GM19023 (cell line): ENCODE data around the gene CASKIN1.
"Not testable (repeated sequence)": the region's sequence is repeated elsewhere in the genome, so short reads cannot be mapped to it uniquely, and the experiment has no call there.

ENCODE experiments used
- ATAC-seq: cut with Tn5 transposase; IDR thresholded peaks from one replicate; pipeline ENCODE4 v1.9.1; 2021; ENCODE audit warnings: mild to moderate bottlenecking, moderate library complexity; ENCODE audit not compliant: unreplicated experiment

The CASKIN1 gene, protein sequence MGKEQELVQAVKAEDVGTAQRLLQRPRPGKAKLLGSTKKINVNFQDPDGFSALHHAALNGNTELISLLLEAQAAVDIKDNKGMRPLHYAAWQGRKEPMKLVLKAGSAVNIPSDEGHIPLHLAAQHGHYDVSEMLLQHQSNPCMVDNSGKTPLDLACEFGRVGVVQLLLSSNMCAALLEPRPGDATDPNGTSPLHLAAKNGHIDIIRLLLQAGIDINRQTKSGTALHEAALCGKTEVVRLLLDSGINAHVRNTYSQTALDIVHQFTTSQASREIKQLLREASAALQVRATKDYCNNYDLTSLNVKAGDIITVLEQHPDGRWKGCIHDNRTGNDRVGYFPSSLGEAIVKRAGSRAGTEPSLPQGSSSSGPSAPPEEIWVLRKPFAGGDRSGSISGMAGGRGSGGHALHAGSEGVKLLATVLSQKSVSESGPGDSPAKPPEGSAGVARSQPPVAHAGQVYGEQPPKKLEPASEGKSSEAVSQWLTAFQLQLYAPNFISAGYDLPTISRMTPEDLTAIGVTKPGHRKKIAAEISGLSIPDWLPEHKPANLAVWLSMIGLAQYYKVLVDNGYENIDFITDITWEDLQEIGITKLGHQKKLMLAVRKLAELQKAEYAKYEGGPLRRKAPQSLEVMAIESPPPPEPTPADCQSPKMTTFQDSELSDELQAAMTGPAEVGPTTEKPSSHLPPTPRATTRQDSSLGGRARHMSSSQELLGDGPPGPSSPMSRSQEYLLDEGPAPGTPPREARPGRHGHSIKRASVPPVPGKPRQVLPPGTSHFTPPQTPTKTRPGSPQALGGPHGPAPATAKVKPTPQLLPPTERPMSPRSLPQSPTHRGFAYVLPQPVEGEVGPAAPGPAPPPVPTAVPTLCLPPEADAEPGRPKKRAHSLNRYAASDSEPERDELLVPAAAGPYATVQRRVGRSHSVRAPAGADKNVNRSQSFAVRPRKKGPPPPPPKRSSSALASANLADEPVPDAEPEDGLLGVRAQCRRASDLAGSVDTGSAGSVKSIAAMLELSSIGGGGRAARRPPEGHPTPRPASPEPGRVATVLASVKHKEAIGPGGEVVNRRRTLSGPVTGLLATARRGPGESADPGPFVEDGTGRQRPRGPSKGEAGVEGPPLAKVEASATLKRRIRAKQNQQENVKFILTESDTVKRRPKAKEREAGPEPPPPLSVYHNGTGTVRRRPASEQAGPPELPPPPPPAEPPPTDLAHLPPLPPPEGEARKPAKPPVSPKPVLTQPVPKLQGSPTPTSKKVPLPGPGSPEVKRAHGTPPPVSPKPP (N-terminal part only)

DNA sequence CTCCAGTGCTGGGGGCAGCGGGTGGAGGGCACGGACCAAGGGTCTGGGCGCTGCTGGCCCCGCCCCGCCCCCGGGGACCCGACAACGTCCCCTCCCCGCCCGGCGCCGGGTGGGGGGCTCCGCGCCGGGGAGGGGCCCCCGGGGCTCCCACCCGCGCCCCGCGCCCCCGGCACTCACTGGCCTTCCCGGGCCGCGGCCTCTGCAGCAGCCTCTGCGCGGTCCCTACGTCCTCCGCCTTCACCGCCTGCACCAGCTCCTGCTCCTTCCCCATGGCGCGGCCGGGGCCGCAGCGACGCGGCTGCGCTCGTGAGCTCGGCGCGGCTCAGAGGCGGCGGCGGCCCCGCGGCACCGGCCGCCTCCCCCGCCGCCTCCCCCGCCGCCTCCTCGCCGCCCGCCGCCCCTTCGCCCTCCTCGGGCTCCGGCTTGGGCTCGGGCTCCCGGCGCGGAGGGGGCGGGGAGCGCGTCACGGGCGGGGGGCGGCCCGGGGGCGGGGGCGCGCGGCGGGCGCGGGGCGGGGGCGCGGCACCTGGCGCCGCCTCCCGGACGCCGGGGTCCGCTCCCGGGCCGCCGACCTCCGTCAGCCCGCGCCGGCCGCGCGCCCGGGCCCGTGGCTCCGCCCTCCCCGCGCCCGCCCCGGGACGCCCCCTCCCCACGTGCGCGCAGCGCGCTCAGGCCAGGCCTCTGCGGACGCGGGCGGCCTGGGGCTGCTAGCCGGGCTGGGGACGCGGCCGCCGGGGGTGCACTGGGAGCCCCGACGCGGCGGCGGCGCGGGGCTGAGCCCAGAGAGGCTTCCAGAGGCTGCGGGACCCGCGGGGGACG is at the start of gene CASKIN1:
CASKIN1 (minus strand) TSS at position 444 of the 819 bp plus-strand sequence; CDS start at position 271, 173 bp downstream.
- no peak for ATAC-seq

DNA sequence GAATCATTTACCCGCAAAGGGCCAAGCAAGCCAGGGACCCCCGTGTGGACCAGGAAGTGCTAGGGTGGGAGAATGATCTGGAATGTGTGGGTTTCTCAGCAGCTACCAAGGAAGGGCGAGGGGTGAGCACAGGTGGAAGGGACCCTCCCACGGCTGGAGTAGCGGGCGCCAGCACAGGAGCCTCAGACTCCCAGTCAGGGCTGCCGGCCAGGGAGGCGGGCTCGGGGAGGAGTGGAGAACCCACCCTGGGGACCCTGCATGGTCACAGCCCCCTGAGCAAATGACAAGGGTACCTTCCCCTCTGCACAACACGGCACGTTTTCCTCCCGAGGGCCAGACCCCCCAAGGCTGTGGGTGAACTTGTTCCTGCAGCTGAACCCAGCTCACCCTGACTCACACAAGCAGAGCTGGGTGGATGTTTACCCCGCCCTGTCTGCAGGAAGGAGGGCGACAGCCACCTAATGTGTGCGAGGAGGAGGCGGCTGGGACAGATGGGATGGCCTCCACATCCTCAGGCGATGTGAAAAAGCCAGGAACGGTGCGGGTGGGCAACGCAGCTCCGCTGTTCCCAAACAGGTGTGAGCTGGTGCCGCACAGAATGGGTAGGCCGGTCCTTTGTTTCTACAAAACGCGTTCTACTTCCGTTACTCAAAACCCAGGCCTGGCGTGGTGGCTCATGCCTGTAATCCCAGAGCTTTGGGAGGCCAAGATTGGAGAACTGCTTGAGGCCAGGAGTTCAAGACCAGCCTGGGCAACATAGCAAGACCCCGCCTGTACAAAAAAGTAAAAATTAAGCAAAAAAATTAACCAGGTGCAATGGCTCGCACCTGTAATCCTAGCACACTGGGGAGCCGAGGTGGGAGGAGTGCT is 48.8 kb upstream of the CASKIN1 start:
- ATAC-seq = no peak

DNA sequence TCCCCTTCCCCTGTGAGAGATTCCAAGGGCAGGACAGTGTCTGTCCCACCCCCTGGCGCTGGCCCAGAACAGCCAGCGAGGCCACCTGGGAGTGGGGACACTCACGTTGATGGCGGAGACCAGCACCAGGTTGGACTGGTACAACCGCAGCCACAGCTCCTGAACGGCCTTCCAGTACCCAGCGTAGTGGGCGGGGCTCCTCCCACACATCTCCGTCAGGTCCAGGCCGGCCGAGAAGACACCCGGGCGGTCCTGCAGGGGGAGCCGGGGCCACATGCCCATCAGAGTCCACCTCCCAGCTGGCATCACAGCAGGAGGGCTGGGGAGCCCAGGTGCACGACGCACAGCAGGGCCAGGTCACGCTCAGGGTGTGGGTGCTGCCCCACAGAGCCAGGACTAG is 47.9 kb upstream of the CASKIN1 start:
- ATAC-seq = no peak

DNA sequence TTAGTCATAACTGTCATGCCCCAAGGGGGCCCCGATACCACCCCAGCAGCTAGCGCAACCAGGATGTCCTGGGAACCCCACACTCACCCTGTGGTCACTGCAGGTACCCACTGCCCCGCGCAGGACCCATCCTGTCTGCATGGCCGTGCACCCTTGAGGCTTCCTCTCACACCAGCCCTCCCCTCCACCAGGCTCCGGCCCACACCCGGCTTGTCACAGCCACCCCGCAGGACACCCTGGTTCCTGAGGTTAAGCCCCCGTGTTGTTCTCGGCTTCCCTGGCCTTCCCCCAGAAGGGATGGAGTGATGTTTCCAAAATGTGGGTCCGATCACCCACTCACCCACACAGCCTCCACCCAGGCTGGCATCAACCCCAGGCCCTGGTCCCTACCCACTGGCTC is 47.4 kb upstream of the CASKIN1 start:
- ATAC-seq = no peak

DNA sequence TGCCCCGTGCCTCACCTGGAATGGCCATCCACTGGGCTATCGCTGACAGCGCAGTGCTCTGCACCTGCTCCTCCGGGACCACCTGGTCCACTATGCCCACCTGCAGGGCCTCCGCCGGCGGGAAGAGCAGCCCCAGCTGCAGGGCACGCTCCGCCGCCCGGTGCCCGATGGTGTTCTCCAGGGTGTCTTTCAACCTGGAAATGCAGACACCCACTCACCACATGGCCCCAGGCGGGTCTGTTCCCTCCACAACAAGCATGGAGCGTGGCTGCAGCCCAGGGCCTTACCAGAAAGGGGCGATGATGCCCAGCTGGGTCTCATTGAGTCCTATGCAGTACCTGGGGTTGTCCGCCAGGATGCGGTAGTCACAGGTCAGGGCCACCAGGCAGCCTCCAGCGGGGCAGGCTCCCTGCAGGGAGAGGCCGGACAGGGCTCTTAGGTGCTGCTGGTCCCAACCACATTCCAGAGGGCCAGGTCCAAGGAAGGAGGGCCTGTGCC is 46.7 kb upstream of the CASKIN1 start:
- no peak for ATAC-seq

DNA sequence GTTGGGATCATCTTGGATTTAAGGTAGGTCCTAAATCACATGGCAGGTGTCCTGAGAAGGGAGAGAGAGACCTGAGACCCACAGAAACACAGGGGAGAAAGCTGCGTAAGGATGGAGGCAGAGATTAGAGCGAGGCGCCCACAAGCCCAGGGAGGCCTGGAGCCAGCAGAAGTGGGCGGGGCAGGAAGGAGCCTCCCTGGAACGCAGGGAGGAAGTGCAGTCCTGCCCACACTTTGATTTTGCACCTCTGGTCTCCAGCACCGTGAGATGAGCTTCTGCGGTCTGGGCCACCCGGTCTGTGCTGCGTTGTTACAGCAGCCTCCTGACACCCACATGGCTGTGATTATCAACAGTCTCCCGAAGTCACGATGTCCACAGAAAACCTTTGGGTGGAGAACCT is 46.2 kb upstream of the CASKIN1 start:
- ATAC-seq = no peak

DNA sequence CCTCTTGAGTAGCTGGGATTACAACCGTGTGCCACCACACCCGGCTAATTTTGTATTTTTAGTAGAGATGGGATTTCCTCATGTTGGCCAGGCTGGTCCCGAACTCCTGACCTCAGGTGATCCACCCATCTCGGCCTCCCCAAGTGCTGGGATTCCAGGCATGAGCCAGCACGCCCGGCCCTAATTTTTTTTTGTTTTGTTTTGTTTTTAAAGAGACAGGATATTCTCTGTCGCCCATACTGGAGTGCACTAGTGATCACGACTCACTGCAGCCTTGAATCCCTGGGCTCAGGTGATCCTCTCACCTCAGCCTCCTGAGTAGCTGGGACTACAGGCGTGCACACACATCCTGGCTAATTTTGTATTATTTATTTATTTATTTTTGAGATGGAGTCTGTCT is 43.9 kb upstream of the CASKIN1 start:
- ATAC-seq = not testable (repeated sequence)

DNA sequence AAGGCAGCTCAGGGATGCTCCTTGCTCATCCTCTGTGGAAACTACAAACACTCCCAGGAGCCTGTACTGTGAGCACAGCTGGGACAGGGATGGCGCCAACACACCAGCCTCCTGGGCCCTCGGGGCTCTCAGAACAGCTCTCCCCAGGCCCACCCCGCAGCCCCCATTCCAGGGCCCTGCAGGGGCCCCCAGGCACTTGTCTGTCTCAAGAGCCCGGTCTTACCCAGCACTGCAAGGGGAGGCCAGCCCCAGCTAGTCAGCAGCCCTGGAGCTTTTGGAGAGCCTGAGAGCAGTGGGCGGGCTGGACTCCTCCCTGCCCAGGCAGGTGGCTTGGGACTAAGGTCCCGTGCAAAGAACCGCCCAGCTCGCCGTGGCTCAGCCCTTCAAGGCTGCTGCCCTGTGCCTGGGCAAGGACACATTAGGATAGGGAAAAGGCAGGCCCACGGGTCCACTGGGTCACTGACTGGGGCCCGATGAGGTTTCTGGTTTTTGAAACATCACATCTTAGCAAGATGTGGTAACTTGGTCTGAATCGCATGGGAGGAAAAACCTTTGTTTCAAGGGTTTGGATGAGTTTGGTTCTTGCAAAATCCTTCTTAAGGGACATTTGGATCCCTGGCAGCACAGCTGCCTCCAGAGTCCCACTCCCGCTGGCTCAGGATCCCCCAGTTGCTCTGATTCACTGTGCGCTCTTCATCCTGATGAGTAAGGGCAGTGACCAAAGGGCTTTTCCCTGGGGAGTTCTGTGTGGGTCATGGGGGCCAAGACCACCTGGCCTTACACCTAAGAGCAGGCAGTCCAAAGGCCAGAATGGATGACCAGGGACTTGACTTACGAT is 42.7 kb upstream of the CASKIN1 start:
- no peak for ATAC-seq

DNA sequence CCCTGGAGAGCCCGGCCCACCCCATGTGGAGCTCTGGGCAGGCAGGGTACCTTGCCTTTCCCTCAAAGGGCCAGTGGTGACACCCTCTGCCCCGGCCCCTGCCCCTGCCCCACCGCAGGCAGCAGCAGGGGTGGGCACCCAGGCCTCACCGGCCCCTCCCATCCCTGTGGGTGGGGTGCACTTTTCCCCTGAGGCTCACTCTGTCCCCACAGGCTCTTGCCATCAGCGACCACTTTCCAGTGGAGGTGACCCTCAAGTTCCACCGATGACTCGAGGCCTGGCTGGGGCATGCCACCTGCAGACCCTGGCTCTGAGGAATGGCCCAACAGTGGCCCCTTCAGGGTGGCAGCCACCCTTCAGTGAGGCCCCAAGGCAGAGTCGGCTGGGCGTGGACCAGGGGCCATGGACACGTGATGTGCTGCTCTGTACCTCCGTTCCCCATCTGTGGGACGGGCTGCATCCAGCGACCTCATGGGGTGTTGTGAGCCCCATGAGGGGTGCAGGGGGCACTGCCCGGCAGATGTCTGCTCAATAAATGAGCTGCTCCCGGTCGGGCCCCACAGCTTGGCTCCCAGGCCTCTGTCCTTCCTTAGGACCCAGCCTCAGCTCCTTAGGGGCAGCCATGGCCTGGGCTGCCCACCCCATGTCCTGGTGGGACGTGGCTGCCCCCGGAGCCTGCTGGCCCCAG is 41.9 kb upstream of the CASKIN1 start:
- ATAC-seq = no peak

DNA sequence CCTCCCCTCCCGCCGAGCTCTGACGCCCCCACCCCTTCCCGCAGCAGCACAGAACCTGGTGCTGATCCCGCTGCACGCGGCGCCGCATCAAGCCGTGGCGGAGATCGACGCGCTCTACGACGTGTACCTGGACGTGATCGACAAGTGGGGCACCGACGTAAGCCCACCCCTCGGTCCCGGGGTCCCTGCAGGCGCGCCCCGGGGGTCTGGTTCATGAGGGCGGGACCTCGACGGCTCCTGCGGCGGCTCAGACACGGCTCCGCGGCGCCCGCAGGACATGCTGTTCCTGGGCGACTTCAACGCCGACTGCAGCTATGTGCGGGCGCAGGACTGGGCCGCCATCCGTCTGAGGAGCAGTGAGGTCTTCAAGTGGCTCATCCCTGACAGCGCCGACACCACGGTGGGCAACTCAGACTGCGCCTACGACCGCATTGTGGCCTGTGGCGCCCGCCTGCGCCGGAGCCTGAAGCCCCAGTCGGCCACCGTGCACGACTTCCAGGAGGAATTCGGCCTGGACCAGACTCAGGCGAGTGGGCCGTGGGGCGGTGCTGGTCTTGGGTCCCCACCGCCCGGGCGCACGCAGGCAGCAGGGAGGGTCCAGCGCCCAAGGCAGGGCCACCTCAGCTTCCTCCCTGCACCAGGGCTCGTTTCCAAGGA is 41.2 kb upstream of the CASKIN1 start:
- no peak for ATAC-seq

DNA sequence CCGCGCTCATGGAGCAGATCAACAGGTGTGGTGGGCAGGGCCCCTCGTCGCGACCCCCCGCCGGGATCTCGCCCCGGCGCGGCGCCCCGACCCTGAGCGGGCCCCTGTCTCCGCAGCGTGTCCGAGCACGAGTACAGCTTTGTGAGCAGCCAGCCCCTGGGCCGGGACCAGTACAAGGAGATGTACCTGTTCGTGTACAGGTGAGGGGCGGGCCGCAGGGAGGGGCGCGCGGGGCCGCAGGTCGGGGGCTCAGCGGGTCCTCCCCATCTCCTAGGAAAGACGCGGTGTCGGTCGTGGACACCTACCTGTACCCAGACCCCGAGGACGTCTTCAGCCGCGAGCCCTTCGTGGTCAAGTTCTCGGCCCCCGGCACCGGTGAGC is 40.7 kb upstream of the CASKIN1 start:
- ATAC-seq = no peak

DNA sequence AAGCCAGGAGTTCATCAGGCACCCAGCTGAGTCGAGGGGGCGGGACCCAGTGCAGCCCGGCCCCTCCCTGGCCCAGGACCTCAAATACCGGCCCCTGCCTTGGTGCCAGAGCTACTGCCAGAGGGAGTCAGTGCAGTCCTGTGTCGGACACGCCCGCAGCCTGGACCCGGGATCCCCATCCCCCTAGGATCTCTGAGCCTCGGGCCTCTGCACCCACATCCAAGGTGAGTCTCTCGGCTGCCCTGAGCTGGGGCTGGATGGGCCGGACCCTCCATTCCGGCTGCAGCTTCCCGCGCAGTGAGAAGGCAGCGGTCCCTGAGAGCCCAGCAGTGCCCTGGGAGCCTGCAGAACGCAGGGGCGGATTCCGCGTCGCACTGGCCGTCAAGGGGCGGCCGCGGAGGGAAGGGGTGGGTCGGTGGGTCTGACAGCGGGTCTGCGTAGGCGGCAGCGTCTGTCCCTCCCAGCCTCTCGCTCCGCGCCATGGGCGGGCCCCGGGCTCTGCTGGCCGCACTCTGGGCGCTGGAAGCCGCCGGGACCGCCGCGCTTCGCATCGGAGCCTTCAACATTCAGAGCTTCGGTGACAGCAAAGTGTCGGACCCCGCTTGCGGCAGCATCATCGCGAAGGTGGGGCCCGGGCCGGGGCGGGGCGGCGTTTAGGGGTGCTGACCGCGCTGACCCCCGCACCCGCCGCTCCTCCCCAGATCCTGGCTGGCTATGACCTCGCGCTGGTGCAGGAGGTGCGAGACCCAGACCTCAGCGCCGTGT is 40.1 kb upstream of the CASKIN1 start, which contains the start of gene DNASE1L2:
DNASE1L2 (plus strand) TSS at position 108 of the 765 bp plus-strand sequence; CDS start at position 481, 373 bp downstream.
- ATAC-seq = no peak

DNA sequence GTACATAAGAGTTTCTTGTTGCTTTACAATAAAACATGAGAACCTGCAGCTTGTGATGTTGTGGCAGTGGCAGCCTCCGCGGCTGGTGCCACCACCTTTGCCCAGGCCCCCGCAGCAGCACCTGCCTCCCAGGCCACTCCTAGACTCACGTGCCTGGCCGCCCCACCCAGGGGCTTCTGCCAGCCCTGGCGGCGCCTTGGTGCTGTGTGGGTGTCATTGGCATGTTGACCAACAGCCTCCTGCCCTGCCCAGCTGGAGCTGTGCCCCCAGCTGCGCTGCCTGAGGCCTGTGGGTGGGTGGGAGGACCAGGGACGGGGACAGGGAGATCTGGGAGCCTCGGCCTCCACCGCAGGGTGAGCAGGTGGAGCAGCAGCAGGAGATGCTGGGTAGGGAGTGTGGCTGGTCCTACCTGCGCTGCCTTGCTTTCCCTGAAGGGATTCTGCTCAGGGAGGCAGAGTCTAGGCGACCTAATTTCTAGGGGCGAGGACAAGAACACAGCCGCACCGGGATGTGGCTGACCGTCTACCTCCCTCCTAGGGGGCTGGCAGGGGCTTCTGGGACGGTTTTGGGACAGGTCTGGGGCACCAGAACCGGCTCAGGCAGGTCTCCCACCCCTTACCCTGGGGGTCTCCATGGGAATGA is 39.4 kb upstream of the CASKIN1 start:
- ATAC-seq = no peak

DNA sequence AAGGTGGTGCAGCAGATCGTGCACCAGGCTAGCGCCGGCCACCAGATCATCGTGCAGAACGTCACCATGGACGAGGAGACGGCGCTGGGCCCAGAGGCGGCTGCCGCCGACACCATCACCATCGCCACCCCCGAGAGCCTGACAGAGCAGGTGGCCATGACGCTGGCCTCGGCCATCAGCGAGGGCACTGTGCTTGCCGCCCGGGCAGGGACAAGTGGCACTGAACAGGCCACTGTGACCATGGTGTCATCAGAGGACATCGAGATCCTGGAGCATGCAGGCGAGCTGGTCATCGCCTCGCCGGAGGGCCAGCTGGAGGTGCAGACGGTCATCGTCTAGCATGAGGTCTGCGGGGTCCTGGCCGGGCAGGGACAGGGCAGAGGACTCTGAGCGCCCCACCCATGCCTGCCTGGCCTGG is 38.8 kb upstream of the CASKIN1 start:
- no peak for ATAC-seq

DNA sequence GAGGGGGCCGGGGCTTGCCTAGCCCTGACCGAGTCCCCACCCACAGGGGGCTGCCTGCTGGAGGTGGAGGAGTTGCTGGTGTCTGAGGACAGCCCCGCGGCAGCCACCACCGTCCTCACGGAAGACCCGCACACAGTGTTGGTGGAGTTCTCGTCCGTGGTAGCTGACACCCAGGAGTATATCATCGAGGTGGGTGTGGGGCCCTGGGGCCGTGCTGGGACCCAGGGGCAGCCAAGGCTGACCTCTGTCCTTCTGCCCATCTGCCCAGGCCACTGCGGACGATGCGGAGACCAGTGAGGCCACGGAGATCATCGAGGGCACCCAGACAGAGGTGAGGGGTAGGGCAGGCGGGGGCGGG is 38.4 kb upstream of the CASKIN1 start:
- ATAC-seq = no peak
